ENCODE data around the gene AHI1. TPM values are rescaled to one million over a fixed set of nuclear protein-coding genes. Genes with fewer than 3 reads are reported as not detected.

The AHI1 gene
- 5.8 and 8.9 TPM in 2 replicates for total RNA-seq (2014; rRNA removed)
- Bru-seq, nascent RNA: percentile 59 among the genes with signal in this experiment
- percentile 59 among the genes with signal in this experiment for BruChase-seq, experiment 1, labeled RNA remaining after a 6-hour chase
- percentile 62 among the genes with signal in this experiment for BruChase-seq, experiment 2, labeled RNA remaining after a 2-hour chase
- long read RNA-seq, partial matches to known transcripts: 8 of 12 reads
- long read RNA-seq, other reads (novel, unspliced or antisense): 4 of 12 reads

GRCh38 chr6:135497412-135498184 lies at the start of gene AHI1:
AHI1 (minus strand) TSS chr6:135497740; CDS start chr6:135492237, 5,503 bp downstream.
- Histone ChIP-seq H3K79me2 (ENCODE audit: low read length) (peaks cover 36% of the 10 kb centered on the region), H3K9me2 (replicated peaks; ENCODE audit: low read length) (no peaks in the 10 kb centered on the region), H3F3A (ENCODE audit: low read length, unreplicated experiment) (no peaks in the 10 kb centered on the region), H3K36me3 (ENCODE audit: low read depth, low read length) (peaks cover 7% of the 10 kb centered on the region; the same call in 1 of the 2 replicates), H3K27me3 (ENCODE audit: low read length) (no peaks in the 10 kb centered on the region), H3K27ac (ENCODE audit: low read length) (peak within 1 kb of the TSS; percentile 85), H3K4me2 (ENCODE audit: low read length) (peak within 1 kb of the TSS; percentile 86), H4K20me1 (ENCODE audit: low read length) (no peaks in the 10 kb centered on the region), H2AFZ (ENCODE audit: low read length) (peak within 1 kb of the TSS; percentile 92), H3K4me1 (ENCODE audit: insufficient read depth, low read length) (peaks cover 30% of the 10 kb centered on the region), H3K9me3 (ENCODE audit: low read length) (no peaks in the 10 kb centered on the region), H3K9ac (ENCODE audit: low read length) (peak within 1 kb of the TSS; percentile 87), H3K4me3 (ENCODE audit: low read length) (peak within 1 kb of the TSS; percentile 80)
- intact Hi-C loops (cut with micrococcal nuclease): loop anchor here (1.0 kb wide), 1 partner anchor 46 kb away; no protein-coding TSS in a partner anchor
- DNase-seq: peak; percentile 88
- TF ChIP-seq EZH2 (IDR thresholded peaks at IDR 0.05; ENCODE audit: low read length, unreplicated experiment): no peak
- peak; percentile 99 for TF ChIP-seq EZH2phosphoT487 (IDR thresholded peaks at IDR 0.05; ENCODE audit: borderline replicate concordance, low read length)
- ChIA-PET POLR2A (ENCODE audit: unreplicated experiment) (interaction anchor here (0.6 to 0.7 kb wide), 2 partner anchors 40 to 183 kb away, joined by 3 to 4 read pairs; no protein-coding TSS in a partner anchor), CTCF (no interaction called here)
- BruUV-seq (replicated peaks): no TSS peak
- peak; percentile 77 for ATAC-seq

GRCh38 chr6:135546680-135547418 lies 49.3 kb upstream of the AHI1 start:
- POLR2A ChIA-PET (ENCODE audit: unreplicated experiment): no interaction called here
- Histone ChIP-seq H3K27ac (ENCODE audit: low read length) (no peak overlapping the region), H3K4me2 (ENCODE audit: low read length) (no peak overlapping the region), H3K9me2 (replicated peaks; ENCODE audit: low read length) (no peaks in the 10 kb centered on the region), H4K20me1 (ENCODE audit: low read length) (no peaks in the 10 kb centered on the region), H3K9ac (ENCODE audit: low read length) (no peak overlapping the region), H3K4me1 (ENCODE audit: insufficient read depth, low read length) (no peaks in the 10 kb centered on the region), H3K9me3 (ENCODE audit: low read length) (no peaks in the 10 kb centered on the region), H3F3A (ENCODE audit: low read length, unreplicated experiment) (no peaks in the 10 kb centered on the region), H3K79me2 (ENCODE audit: low read length) (no peaks in the 10 kb centered on the region), H3K27me3 (ENCODE audit: low read length) (no peaks in the 10 kb centered on the region), H2AFZ (ENCODE audit: low read length) (no peak overlapping the region), H3K4me3 (ENCODE audit: low read length) (no peak overlapping the region), H3K36me3 (ENCODE audit: low read depth, low read length) (no peaks in the 10 kb centered on the region)
- no peak for DNase-seq
- TF ChIP-seq EZH2phosphoT487 (IDR thresholded peaks at IDR 0.05; ENCODE audit: borderline replicate concordance, low read length): no peak
- TF ChIP-seq EZH2 (IDR thresholded peaks at IDR 0.05; ENCODE audit: low read length, unreplicated experiment): no peak
- TF ChIP-seq CTCF (conservative IDR thresholded peaks at IDR 0.05; ENCODE audit: low read depth, low read length): no peak
- BruUV-seq (replicated peaks): no TSS peak
- CTCF ChIA-PET: no interaction called here
- ATAC-seq: no peak
- intact Hi-C loops (cut with micrococcal nuclease): no loop called here

- no peaks in the 10 kb centered on the region for H3K27me3 ChIP-seq (ENCODE audit: low read length)
These were observed 48.7 kb upstream of the AHI1 start for GRCh38 chr6:135546206-135546605.

More at GRCh38 chr6:135546206-135546605, 48.7 kb upstream of the AHI1 start:
- no peaks in the 10 kb centered on the region for H3K9me2 ChIP-seq (replicated peaks; ENCODE audit: low read length)
- H3K4me1 ChIP-seq (ENCODE audit: insufficient read depth, low read length): no peaks in the 10 kb centered on the region
- POLR2A ChIA-PET (ENCODE audit: unreplicated experiment): no interaction called here
- no peak overlapping the region for H3K9ac ChIP-seq (ENCODE audit: low read length)
- H3K36me3 ChIP-seq (ENCODE audit: low read depth, low read length): no peaks in the 10 kb centered on the region
- H4K20me1 ChIP-seq (ENCODE audit: low read length): no peaks in the 10 kb centered on the region
- H3K9me3 ChIP-seq (ENCODE audit: low read length): no peaks in the 10 kb centered on the region
- no peak for ATAC-seq
- no peaks in the 10 kb centered on the region for H3F3A ChIP-seq (ENCODE audit: low read length, unreplicated experiment)
- no TSS peak for BruUV-seq (replicated peaks)
- H2AFZ ChIP-seq (ENCODE audit: low read length): no peak overlapping the region
- TF ChIP-seq CTCF (conservative IDR thresholded peaks at IDR 0.05; ENCODE audit: low read depth, low read length) (no peak), EZH2phosphoT487 (IDR thresholded peaks at IDR 0.05; ENCODE audit: borderline replicate concordance, low read length) (no peak), EZH2 (IDR thresholded peaks at IDR 0.05; ENCODE audit: low read length, unreplicated experiment) (no peak)
- intact Hi-C loops (cut with micrococcal nuclease): no loop called here
- CTCF ChIA-PET: no interaction called here
- no peaks in the 10 kb centered on the region for H3K79me2 ChIP-seq (ENCODE audit: low read length)
- DNase-seq: no peak
- no peak overlapping the region for H3K4me2 ChIP-seq (ENCODE audit: low read length)
- H3K27ac ChIP-seq (ENCODE audit: low read length): no peak overlapping the region
- no peak overlapping the region for H3K4me3 ChIP-seq (ENCODE audit: low read length)

Measured in PC-3 (cell line).